Measurements from ENCODE around the gene ATP1A3. TPM values are rescaled to one million over a fixed set of nuclear protein-coding genes. Genes with fewer than 3 reads are reported as not detected.
A peak's percentile ranks its signal among the peaks of the same experiment; 100 is the strongest.

ATP1A3 gene
- polyA plus RNA-seq, 1 of the 3 experiments (the other 2 are of a cell fraction) = 0.77 TPM

DNA sequence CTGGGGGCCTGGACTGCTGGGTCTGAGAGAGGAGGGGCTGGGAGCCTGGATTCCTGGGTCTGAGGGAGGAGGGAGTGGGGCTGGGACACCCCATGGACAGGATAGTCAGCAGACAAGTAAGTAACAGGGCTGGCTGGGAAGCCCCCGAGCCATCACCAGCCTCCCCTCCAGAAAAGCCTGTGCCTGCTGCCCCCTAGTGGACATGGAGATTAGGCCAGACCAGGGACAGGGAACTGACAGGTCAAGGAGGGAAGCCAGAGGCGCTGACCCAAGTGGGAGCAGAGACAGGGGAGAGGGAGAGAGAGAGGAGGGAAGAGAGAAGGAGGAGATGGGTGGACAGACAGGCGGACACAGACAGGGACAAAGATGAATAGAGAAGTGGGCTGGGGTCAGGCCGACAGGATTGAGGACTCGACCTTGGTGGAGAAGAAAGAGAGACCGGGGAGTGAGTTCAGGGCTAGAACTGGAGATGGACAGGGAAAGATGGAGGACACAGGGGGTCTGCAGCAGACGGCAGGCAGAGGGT is 59.1 kb downstream of the ATP1A3 start:
- no peaks in the 10 kb centered on the region for H3K9me2 ChIP-seq
- H3K36me3 ChIP-seq (replicated peaks in 1 of 2; ENCODE audit: control insufficient read depth in 1 of 2, insufficient read depth in 2 of 2, low read length in 1 of 2) = no peaks in the 10 kb centered on the region
- no peaks in the 10 kb centered on the region for H3K9me3 ChIP-seq
- DNase-seq = peak; percentile 93
- CTCF ChIA-PET = interaction anchor here (0.6 to 3.0 kb wide), 12 partner anchors 8 to 139 kb away, joined by 3 to 17 read pairs (median 3); partner anchors contain the start of gene ARHGEF1
- H3K4me1 ChIP-seq (ENCODE audit: control insufficient read depth in 1 of 2, insufficient read depth in 2 of 2, low read depth in 1 of 2, low read length in 1 of 2) = peaks cover 0 to 11% of the 10 kb centered on the region in 2 experiments; a peak in 2 of 4 replicates
- POLR2A ChIA-PET = no interaction called here
- H3K79me2 ChIP-seq (ENCODE audit: insufficient read depth) = no peaks in the 10 kb centered on the region
- 23% methylated on average over 7 of the region's 7 CpGs for WGBS (ENCODE audit: low lambda C conversion rate)
- no peak overlapping the region for H3K27ac ChIP-seq (ENCODE audit: low read depth in 2 of 2, low read length in 1 of 2)
- H3K4me2 ChIP-seq = no peak overlapping the region
- no peak overlapping the region for H3K9ac ChIP-seq
- H2AFZ ChIP-seq (ENCODE audit: low read depth) = no peak overlapping the region
- H3F3A ChIP-seq (replicated peaks; ENCODE audit: insufficient read depth) = no peaks in the 10 kb centered on the region
- H3K4me3 ChIP-seq (ENCODE audit: low read depth in 2 of 2, low read length in 1 of 2) = no peak overlapping the region; a peak in 1 of 4 replicates
- 0 out of 2 replicates have a peak, but pooled peaks cover 3% of the 10 kb centered on the region for H4K20me1 ChIP-seq (ENCODE audit: insufficient read depth)
- peaks cover 13% of the 10 kb centered on the region for H3K27me3 ChIP-seq (ENCODE audit: insufficient read depth)
- TF ChIP-seq, protein P1, sequence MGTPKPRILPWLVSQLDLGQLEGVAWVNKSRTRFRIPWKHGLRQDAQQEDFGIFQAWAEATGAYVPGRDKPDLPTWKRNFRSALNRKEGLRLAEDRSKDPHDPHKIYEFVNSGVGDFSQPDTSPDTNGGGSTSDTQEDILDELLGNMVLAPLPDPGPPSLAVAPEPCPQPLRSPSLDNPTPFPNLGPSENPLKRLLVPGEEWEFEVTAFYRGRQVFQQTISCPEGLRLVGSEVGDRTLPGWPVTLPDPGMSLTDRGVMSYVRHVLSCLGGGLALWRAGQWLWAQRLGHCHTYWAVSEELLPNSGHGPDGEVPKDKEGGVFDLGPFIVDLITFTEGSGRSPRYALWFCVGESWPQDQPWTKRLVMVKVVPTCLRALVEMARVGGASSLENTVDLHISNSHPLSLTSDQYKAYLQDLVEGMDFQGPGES (IDR thresholded peaks at IDR 0.05; ENCODE audit: low read depth, low read length) = no peak
- TF ChIP-seq TEAD4 (IDR thresholded peaks at IDR 0.05; ENCODE audit: borderline replicate concordance, insufficient read depth) (no peak), RXRA (IDR thresholded peaks at IDR 0.05; ENCODE audit: borderline replicate concordance, low read depth) (no peak), EP300 (IDR thresholded peaks at IDR 0.05; ENCODE audit: borderline replicate concordance in 1 of 2, low read depth in 1 of 2, low read length in 1 of 2) (no peak), RCOR1 (IDR thresholded peaks at IDR 0.05; ENCODE audit: low read length) (peak; percentile 18; the same call in 1 of the 2 replicates), POLR2AphosphoS5 (IDR thresholded peaks at IDR 0.05; ENCODE audit: low read depth, low read length) (no peak), NFIC (IDR thresholded peaks at IDR 0.05; ENCODE audit: borderline replicate concordance) (no peak), FOXJ3 (CRISPR knock-in tag; IDR thresholded peaks at IDR 0.05) (no peak), FOXM1 (IDR thresholded peaks at IDR 0.05; ENCODE audit: low read depth) (no peak), GATA2 (CRISPR knock-in tag; IDR thresholded peaks at IDR 0.05) (no peak), TAF1 (IDR thresholded peaks at IDR 0.05; ENCODE audit: borderline replicate concordance, low read depth, low read length) (no peak), RFX5 (IDR thresholded peaks at IDR 0.05; ENCODE audit: low read length) (no peak), MXI1 (IDR thresholded peaks at IDR 0.05; ENCODE audit: low read depth, low read length) (no peak), YY1 (IDR thresholded peaks at IDR 0.05; ENCODE audit: low read depth) (no peak), EZH2phosphoT487 (IDR thresholded peaks at IDR 0.05; ENCODE audit: borderline replicate concordance, low read depth) (no peak), FOSL2 (IDR thresholded peaks at IDR 0.05; ENCODE audit: borderline replicate concordance, low read depth) (no peak), SMC3 (IDR thresholded peaks at IDR 0.05; ENCODE audit: low read depth, low read length) (peak; percentile 60; the same call in 1 of the 2 replicates), RAD21 (IDR thresholded peaks at IDR 0.05; ENCODE audit: low read length) (peak; percentile 76), SIN3A (IDR thresholded peaks at IDR 0.05; ENCODE audit: borderline replicate concordance, low read depth, low read length) (no peak)
- TF ChIP-seq, protein P2, sequence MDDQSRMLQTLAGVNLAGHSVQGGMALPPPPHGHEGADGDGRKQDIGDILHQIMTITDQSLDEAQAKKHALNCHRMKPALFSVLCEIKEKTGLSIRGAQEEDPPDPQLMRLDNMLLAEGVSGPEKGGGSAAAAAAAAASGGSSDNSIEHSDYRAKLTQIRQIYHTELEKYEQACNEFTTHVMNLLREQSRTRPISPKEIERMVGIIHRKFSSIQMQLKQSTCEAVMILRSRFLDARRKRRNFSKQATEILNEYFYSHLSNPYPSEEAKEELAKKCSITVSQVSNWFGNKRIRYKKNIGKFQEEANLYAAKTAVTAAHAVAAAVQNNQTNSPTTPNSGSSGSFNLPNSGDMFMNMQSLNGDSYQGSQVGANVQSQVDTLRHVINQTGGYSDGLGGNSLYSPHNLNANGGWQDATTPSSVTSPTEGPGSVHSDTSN (IDR thresholded peaks at IDR 0.05) = no peak
- TF ChIP-seq, protein P3, sequence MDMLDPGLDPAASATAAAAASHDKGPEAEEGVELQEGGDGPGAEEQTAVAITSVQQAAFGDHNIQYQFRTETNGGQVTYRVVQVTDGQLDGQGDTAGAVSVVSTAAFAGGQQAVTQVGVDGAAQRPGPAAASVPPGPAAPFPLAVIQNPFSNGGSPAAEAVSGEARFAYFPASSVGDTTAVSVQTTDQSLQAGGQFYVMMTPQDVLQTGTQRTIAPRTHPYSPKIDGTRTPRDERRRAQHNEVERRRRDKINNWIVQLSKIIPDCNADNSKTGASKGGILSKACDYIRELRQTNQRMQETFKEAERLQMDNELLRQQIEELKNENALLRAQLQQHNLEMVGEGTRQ (IDR thresholded peaks at IDR 0.05; ENCODE audit: borderline replicate concordance, low read depth, low read length) = no peak
- TF ChIP-seq, protein P4, sequence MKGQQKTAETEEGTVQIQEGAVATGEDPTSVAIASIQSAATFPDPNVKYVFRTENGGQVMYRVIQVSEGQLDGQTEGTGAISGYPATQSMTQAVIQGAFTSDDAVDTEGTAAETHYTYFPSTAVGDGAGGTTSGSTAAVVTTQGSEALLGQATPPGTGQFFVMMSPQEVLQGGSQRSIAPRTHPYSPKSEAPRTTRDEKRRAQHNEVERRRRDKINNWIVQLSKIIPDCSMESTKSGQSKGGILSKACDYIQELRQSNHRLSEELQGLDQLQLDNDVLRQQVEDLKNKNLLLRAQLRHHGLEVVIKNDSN (IDR thresholded peaks at IDR 0.05; ENCODE audit: borderline replicate concordance, low read depth) = no peak
- TF ChIP-seq, protein P5, sequence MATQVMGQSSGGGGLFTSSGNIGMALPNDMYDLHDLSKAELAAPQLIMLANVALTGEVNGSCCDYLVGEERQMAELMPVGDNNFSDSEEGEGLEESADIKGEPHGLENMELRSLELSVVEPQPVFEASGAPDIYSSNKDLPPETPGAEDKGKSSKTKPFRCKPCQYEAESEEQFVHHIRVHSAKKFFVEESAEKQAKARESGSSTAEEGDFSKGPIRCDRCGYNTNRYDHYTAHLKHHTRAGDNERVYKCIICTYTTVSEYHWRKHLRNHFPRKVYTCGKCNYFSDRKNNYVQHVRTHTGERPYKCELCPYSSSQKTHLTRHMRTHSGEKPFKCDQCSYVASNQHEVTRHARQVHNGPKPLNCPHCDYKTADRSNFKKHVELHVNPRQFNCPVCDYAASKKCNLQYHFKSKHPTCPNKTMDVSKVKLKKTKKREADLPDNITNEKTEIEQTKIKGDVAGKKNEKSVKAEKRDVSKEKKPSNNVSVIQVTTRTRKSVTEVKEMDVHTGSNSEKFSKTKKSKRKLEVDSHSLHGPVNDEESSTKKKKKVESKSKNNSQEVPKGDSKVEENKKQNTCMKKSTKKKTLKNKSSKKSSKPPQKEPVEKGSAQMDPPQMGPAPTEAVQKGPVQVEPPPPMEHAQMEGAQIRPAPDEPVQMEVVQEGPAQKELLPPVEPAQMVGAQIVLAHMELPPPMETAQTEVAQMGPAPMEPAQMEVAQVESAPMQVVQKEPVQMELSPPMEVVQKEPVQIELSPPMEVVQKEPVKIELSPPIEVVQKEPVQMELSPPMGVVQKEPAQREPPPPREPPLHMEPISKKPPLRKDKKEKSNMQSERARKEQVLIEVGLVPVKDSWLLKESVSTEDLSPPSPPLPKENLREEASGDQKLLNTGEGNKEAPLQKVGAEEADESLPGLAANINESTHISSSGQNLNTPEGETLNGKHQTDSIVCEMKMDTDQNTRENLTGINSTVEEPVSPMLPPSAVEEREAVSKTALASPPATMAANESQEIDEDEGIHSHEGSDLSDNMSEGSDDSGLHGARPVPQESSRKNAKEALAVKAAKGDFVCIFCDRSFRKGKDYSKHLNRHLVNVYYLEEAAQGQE (IDR thresholded peaks at IDR 0.05; ENCODE audit: low read depth, low read length) = no peak
- TF ChIP-seq, protein P6, sequence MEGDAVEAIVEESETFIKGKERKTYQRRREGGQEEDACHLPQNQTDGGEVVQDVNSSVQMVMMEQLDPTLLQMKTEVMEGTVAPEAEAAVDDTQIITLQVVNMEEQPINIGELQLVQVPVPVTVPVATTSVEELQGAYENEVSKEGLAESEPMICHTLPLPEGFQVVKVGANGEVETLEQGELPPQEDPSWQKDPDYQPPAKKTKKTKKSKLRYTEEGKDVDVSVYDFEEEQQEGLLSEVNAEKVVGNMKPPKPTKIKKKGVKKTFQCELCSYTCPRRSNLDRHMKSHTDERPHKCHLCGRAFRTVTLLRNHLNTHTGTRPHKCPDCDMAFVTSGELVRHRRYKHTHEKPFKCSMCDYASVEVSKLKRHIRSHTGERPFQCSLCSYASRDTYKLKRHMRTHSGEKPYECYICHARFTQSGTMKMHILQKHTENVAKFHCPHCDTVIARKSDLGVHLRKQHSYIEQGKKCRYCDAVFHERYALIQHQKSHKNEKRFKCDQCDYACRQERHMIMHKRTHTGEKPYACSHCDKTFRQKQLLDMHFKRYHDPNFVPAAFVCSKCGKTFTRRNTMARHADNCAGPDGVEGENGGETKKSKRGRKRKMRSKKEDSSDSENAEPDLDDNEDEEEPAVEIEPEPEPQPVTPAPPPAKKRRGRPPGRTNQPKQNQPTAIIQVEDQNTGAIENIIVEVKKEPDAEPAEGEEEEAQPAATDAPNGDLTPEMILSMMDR (IDR thresholded peaks at IDR 0.05) = peak; percentile 90

Data from SK-N-SH (cell line).